NCI-H2227 treated with DMSO at 0.1 percent for 48 hours (cell line): ENCODE data around the gene TRIM65.

ENCODE experiments used
- DNase-seq: peaks from one replicate; lab custom pipeline; 2025; lab: John Stamatoyannopoulos, UW

Gene TRIM65

DNA sequence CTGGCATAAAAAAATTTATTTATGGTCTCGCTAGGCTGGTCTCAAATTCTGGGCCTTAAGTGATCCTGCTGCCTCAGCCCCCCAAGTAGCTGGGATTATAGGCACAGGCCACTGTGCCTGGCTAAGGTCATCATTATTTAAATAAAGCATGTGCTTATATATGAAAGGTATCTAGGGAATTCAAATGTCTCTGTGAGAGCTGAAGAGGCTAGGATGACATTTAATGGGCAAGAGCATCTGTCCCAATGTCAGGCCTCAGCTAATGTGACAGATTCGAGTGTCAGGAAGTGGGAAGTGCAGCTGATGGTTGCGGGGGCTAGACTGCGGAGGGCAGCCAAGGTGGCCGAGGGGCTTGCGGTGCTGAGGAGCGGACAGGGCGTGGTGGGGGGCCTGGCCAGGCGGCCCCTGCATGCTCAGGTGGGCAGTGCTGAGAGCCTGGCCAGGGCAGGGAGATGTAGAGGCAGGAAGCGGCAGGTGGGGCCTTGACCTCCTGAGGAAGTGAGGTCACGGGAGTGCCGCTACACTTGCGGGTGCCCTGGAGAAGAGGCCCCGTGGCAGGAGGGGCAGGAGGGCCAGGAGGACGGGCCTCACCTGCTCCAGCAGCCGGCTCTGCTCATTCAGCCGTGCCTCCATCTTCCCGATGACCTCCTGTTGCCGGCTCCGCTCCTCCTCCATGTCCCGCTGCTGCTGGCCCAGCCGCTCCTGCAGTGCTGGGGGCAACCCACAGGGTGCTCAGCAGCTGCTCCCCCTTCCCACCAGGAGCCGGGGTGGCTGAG, 20.6 kb upstream of the TRIM65 start:
- no peak for DNase-seq

DNA sequence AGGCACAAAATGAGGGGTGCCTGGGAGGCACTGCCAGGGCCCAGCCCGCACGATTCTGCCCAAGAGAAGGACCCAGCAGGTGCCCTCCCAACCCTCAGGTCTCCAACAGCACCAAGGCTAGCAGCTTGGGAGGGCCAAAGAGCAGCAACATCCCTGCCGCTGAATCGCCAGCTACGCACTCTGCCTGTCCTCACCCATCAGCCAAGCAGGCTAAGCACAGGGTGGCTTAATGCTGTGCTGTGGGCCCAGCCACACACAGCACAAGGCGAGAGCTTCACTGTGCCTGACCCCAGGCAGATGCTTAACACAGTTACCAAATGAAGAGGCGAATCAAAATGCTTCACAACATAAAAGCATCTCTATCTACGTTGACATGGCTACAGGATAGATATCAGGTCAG, 18.5 kb upstream of the TRIM65 start:
- DNase-seq: no peak

- DNase-seq: no peak
Observed at GRCh38 chr17:75914643-75915267, 18.0 kb upstream of the TRIM65 start.

DNA sequence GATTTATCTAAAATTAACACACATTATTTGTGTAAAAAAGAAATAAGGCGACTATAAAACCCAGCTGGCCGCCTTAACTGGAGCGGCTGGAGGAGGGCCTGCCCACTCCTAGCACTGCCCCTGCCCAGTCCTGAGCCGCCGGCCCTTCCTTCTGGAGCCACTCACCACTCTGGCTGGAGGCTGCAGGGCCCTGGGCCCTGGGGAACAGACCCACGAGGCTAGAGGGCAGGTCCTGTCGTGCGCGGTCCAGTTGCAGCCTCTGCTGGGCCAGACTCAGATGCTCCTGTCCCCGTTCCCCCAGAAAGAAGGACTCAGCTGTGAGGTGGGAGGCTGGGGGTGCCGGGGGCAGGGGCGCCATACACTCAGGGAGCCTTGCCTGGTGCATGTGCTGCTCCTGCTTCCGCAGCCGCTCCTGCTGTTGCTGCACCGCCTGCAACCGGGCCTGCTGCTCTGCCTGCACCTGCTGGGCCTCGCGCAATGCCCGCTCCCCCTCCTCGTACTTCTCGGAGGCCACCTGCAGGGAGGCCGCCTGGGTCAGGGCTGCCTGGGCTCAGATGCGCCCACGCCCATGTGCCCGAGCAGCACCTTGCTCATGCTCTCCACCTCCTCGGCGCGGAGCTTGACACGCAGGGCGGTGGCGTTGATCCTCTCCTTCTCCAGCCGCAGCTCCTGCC, 16.9 kb upstream of the TRIM65 start:
- no peak for DNase-seq

GRCh38 chr17:75910699-75911098, 13.9 kb upstream of the TRIM65 start:
- DNase-seq: no peak

- peak; percentile 30 for DNase-seq
Observed at GRCh38 chr17:75909812-75910274, 13.1 kb upstream of the TRIM65 start.

- DNase-seq: no peak
Observed at GRCh38 chr17:75909051-75909811, 12.5 kb upstream of the TRIM65 start.

GRCh38 chr17:75908201-75908600, 11.4 kb upstream of the TRIM65 start:
- peak; percentile 50 for DNase-seq

DNA sequence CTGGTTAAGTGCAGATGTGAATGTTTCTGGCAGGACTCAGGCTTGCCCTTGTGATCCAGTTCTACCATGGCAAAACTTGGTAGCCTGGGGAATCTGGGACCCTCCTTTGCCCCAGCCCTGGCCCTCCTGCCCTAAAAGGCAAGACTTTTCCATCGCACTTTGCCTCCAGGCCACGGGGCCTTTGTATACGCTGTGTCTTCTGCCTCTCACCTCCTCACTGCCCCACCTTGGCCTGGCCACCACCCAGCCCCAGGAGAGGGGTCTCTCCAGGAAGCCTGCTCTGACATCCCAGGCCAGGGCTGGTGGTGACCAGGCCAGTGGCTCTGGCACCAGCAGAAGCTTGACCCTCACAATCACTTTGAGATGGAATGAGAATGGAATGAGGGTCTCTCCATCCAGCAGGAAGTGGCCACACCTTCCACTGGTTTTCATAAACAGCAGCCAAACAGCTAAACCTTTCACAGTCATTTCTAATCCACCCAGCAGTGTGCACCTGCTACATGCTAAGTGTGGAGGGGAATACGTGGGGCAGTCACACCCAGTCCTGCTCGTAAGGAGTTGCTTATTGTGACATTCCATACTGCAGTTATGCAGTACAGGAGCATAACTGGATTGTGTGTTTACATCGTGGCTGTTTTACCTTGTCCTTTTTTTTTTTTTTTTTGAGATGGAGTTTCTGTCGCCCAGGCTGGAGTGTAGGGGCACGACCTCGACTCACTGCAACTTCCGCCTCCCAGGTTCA, 9.6 kb upstream of the TRIM65 start:
- no peak for DNase-seq

DNA sequence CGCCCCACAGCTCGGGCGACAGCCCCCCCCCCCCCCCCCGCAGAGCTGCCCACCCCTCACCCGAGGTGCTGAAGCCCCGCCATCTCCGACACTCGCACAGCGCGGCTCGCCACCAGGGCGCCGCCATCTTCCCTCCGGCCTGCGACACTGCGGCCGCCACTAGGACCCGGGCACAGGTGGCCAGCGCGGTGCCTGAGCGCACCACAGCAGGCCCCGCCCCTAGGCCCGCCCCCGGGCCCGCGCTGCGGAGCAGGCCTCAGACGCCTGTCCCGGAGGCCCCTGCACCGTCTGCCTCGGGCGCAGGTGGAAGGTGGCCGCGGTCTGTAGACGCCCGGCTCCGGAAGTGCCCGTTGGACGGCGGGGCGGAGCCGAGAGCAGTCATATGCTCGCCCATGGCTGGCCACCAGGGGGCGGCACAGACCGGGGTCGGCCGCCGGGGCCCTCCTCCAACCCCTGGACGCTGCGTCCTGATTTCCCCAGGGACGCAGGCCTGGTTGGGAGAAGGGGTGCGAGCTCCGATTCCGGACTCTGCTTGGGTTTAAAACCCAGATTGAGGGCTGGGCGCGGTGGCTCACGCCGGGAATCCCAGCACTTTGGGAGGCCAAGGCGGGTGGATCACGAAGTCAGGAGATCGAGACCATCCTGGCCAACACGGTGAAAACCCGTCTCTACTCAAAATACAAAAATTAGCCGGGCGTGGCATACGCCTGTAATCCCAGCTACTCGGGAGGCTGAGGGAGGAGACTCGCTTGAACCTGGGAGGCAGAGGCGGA, 8.2 kb upstream of the TRIM65 start, which contains the start of gene MRPL38:
Gene MRPL38, minus strand, starts transcription at position 136 of the 773 bp plus-strand sequence. Its CDS starts 9 bp downstream, at position 127.
- peak; percentile 95 for DNase-seq

DNA sequence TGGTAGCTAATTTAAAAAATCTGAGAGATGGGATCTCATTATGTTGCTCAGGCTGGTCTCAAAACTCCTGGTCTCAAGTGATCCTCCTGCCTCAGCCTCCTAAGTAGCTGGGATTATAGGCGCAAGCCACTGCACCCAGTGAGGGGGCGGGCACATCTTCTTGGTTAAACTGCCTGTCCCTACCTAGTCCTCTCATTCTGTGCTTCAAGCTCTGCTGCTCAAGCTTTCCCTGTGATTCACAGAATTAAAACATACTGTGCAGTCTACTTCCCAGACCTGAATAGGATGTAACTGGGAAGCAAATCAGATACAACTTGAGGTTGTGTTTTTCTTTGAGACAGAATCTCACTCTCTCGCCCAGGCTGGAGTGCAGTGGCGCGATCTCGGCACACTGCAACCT, 5.7 kb upstream of the TRIM65 start:
- DNase-seq: no peak

- DNase-seq: no peak
Observed at GRCh38 chr17:75901727-75902126, 5.0 kb upstream of the TRIM65 start.

DNA sequence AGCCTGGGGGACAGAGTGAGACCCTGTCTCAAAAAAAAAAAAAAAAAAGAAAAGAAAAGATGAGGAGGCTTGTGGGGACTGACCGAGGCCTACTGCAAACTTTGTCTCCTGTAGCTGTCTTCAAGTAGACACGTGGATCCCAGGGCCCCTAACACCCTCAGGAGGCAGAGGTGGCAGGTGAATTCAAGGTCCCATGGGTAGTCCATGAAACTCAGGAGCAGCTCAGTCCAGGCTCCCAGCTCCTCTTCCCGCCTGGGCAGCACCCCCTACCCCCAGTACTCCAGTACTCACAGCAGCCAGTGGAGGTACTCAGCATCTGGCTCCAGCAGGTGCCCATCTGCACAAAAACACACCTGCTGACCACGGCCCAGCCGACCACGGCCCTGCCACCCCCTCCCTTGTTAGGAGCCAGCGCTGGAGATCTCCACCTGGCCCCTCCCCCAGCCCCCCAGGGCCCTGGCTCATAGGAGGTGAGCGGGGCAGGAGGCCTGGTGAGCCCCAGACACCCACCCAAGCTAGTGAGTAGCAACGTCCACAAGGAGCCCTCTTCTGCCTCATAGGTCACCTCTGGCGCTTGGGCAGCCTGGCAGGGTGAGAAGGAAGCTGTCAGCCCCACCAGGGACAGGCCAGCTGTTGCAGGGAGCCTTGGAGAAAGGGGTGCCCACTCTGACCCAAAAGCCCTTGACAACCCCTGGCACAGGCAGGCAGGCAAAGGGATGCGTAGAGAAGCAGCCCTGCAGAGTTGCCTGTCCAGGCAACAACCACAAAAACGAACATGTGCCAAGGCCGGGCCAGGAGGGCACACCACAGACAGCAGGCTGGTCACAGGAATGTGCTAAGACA, 4.2 kb upstream of the TRIM65 start:
- DNase-seq: no peak

- no peak for DNase-seq
Observed at GRCh38 chr17:75899767-75900468, 3.2 kb upstream of the TRIM65 start.

- DNase-seq: no peak
Observed at GRCh38 chr17:75899353-75899752, 2.6 kb upstream of the TRIM65 start.

- no peak for DNase-seq
Observed at GRCh38 chr17:75898791-75899190, 2.0 kb upstream of the TRIM65 start.

DNA sequence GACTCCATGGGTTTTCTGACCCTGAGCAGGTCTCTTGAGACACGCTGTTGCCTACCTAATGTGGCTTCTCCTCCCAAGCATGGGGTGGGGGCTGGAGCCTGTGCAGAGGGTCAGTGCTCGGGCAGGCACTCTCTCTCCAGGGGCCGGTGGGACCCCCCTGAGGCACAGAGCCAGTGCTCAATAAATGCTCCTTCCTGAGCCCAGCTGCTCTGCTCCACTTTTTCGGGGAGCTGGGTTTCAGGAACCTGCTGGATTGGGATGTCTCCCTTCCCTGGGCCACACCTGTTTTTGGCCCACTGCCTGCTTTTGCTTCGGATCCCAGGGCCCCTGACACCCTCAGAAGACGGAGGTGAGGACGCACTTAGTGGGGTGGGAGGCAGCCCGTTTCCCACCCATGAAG, 1.3 kb upstream of the TRIM65 start:
- DNase-seq: no peak

DNA sequence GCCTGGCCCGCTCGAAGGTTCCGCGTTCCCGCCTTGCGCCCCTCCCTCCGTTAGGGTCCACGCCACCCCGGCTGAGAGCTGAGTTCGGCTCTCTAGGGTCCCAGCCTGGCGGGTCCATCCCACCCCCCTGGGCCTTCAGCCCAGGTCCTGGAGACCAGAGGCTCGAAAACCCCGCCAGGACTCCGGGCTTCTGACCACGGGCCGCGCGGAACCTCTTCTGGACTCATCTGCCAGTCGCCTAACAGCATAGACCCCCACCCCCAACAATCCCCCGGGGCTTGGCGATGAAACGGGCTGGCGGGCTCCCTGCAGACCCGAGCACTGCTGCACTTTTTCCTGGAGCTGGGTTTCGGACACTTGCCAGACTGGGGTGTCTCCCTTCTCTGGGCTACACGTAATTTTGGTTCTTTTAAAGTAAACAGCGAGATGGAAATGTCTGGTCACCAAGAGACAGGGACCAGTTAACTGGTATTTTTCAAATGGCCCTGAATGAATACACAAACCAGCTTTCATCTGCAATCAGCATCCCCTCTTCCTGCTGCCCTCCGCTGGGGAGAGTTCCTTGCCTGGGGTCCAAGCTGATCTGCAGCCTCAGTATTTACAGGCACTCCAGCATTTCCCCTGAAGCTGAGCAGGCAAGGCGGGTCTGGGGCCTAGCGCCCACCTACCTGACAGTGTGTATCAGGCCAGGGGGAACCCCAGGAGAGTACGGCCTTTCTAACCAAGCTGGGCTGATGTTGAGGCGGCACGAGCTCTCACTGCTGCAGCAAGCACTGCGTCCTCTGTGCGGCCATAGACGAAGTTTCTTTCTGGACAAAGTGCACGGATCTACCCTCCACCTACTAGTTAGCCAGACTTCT, 639 bp upstream of the TRIM65 start:
- DNase-seq: no peak
